Activated CD4-positive, CD25-positive, alpha-beta regulatory T cell treated with anti-CD3 and anti-CD28 coated beads, Interleukin-2, amount 50 U/mL, for 24 hours (primary cell): ENCODE measurements around the gene ZCCHC7.
"Not testable (repeated sequence)": the region's sequence is repeated elsewhere in the genome, so short reads cannot be mapped to it uniquely, and the experiment has no call there.

Source experiments
- ATAC-seq, 2 donors: fragments of 150-1000 bp; cut with Tn5 transposase; one replicate each; pipeline ENCODE4 v1.10.0; 2021; ENCODE audit warnings: mild to moderate bottlenecking in 1 of 2, moderate library complexity in 1 of 2

Gene ZCCHC7

DNA sequence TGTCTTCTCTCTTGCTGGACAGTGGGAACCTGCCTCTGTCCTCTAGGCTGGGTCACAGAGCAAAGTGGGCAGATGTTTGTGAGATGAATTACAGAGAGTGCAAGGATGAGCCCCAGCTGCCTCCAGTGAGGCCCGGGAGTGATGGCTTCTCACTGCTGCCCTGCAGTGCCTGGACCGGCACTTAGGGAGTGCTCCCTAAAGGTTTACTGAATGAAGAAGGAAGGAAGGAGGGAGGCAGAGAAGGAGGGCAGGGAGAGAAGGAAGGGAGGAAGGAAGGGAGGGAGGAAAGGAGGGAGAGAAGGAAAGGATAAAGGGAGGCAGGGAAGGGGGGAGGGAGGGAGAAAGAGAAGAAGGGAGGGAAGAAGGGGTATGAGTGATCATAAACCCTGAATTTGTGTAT is 259.5 kb downstream of the ZCCHC7 start:
- ATAC-seq = no peak

DNA sequence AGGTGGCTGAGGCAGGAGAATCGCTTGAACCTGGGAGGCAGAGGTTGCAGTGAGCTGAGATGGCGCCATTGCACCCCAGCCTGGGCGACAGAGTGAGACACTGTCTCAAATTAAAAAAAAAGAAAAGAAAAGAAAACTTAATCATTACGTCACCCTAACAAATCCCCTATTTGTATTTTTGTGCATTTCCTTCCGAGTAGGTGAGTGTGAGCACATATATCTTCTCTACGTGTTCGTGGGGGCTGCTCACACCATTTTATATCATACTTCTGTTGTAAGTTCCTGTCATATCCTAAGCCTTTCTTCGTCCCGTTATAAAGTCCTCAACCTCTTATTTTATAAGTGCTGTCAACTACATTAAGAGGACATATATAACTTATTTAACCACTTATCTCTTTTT is 260.2 kb downstream of the ZCCHC7 start:
- ATAC-seq = no peak

DNA sequence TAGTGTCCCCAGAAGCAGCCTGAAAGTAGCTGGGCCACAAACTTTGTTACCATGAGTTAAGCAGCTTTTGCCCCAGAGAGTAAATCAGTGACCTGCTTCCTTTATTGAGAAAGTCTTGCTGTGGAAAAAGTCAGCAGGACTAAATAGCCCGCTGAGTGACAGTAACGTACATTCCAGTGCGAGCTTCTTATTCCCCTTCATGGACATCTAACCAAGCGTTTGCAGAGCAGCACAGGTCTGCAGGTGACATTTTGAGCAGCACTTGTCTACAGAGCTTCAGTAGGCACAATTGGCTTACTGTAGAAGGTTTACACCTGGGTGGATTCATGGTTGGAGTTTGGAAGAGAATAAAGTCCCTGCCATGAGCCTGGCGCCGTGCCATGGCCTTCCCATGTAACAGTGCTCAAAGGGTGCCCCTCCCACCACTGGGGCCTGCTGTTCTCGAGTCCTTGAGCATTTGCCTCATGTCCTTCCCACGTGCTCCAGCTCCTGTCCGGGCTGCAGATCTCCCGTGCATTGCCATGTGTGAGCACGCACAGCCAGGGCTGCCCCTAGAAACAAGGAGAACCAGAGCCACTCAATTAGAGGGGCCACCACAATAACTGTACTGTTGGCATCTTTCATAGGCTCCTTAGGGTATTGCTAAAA is 260.8 kb downstream of the ZCCHC7 start:
- ATAC-seq = no peak

DNA sequence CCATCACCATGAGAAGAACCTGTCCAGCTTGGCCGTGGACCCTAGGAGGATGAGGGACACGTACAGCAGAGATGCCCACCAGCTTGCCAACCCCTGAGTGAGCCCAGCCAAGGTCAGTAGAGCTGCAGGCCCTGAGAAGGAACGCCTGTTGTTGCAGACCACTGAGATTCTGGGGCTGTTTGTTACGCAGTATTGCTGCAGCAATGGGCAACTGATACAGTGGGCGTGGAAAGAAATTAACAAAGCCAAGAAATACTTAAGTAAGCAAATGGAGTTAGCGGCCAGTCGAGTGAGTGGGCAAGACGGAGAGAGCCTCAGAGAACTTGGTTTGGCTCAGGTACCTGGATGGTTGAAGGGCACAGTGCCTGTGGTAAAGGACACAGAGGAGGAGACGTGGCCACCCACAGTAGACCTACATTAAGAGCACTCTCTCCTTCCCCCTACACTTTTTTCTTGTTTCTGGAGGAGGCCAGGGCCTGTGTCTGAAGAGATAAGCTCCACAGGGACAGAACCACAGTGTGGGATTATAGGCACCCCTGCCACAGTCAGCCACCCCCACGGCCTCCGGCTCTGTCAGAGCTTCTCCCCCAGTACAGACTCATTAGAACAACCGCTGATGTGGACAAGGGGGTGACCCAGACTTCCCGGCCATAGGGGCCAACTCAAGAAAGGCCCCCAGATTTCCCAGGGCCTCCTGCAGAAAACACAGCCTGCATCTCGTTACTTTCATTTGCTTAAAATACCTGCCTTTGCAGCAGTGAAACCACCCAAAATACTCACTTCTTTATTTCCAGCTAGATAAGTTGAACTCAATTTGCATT is 262.0 kb downstream of the ZCCHC7 start:
- no peak for ATAC-seq

DNA sequence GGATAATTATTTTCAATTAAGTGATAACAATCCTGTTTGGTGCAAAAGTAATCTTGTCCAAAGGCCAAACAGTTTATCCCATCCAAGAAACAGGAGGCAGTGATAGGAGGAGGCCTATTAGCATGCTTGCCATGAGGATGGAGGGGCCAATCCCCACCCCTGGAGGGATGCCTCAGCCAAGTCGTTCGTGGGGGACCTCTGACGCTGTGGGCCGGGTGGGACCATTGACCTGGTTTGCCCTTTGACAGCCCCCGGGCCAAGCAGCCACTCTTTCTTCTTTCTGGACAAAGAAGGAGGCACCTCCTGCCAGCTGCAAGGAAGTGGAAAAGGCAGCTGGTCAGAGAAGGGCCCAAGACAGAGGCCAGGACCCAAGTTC is 262.6 kb downstream of the ZCCHC7 start:
- ATAC-seq = no peak

DNA sequence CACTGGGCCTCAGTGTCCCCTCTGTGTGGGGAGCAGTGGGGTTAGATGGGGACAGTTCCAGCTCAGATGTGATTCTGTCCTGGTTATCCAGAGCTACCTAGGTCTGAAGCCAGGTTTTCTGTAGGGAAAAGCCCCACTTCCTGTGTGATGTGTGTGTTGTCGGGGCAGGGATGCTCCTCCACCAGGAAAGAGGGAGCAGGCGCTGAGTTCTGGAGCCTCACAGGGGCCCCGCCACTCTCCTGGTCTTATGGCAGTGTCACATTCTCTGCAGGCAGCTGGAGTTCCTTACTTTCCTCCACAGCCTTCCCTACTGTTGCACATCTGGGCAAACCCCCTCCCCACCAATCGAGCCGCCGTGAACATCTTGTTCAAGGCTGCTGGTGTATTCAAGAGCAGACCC is 263.0 kb downstream of the ZCCHC7 start:
- ATAC-seq = no peak

DNA sequence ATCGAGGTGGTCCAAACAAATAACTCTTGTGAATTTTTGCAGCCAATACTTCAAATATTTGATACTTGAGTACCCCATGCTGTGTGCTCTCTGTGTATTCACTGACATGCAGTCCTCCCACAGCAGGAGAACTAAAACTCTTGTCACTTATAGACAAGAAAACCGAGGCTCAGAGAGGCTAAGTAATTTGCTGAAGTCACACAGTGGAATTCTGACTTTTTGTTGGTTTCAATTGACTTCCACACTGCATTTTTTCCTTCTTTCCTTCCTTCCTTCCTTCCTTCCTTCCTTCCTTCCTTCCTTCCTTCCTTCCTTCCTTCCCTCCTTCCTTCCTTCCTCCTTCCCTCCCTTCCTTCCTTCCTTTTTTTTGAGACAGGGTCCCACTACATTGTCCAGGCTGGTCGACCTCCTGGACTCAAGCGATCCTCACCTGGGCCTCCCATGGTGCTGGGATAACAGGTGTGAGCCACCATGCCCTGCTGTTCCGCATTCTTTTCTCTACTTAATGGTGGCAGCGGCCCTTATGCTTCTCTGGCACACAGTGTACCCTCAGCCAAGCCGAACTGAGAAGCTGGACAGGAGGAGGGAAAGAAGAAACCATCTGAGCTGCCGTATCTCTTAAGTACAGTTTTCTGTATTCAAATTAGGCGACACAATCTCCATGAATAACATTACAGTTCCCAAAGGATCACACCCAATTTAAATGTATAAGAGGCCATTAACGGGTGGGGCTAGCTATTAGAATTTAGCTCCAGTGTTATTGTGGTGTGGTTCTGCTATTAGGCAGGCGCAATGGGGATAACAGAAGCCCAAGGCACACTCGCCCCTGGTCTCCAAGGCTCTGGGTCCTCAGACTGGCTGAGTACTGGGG is 263.7 kb downstream of the ZCCHC7 start:
- ATAC-seq = no peak

DNA sequence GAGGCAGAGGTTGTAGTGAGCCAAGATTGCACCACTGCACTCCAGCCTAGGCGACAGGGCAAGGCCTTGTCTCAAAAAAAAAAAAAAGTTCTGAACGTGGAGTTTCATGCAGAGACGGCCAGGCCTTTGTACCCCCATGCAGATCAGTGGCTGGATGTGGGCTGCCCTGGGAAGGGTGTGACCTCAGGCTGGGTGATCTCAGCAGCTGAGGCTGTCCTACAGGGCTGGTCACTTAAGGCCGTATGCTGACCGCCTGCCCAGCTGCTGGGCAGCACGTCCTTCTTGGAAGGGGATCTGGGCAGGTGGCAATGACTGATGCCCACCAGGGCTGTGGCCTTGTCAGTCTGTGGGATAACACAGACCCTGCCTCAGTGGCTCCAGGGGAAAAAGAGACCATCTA is 264.9 kb downstream of the ZCCHC7 start:
- no peak for ATAC-seq

DNA sequence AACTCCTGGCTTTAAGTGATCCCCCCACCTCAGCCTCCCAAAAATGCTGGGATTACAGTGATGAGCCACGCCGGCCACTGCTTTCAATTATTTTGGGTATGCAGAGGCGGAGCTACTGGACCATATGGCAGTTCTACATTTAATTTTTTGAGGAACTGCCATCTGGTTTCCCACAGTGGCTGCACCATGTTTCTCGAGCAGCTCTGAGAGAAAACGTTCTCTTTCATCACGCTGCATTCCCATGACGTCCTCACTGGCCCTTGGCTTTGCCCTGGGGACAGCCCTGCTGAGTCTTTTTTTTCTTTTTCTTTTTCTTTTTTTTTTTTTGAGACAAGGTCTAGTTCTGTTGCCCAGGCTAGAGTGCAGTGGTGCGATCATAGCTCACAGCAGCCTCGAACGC is 266.6 kb downstream of the ZCCHC7 start:
- ATAC-seq = no peak

DNA sequence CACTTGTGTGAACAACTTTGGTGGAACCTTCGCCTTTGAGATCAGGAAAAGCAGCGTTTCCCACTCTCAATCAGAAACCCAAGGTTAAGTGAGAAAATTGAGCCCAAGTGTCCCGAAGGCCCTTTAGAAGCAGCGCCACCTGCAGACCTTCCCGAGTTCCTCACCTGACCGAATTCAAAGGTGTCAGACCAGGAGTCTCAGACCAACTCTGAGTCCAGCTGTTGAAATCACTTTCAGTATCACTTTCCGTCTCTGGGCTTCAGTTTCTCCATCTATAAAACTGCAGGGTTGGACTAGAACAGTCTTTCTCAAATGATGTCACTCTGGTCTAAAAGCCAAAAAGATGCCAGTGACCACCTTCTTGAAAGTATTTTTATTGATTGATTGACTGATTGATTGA is 270.4 kb downstream of the ZCCHC7 start:
- peak in 1 of 2 donors; percentile 30 for ATAC-seq

DNA sequence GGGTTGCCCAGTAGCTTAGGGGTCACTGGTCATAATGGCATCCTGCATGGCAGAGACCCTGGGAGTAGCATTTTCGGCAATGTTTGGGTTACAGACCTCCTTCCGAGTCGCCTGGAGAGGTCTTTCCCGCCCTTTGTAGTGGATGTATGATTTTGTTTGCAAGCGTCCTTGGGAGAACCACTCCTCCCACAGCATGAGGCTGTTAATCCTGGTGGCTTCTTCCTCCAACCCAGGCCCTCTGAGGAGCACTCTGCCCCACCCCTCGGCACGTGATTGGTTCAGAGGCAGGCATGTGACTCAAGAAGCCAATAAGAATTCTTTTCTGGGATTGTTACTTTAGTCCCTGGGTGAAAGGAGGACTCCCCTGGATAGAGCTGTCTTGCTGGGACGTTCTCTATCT is 271.9 kb downstream of the ZCCHC7 start:
- no peak for ATAC-seq

DNA sequence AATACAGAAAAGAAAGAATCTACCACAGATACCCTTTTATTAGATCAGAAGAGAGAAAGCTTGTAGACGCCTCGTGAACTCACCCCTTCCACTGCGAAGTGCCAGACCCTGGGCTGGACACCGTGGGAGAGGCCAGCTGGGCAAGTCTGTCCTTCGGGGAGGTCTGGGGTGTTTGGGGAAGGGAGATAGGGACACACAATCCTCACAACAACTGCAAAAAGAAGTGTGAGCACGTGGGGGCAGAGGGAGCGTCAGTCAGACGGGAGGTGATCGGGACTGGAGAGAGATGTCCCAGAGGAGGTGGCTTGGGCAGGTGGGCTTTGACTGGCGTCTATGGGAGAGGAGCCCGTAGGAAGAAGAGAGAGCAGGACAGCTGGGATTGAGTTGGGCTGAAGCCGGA is 274.9 kb downstream of the ZCCHC7 start:
- no peak for ATAC-seq

DNA sequence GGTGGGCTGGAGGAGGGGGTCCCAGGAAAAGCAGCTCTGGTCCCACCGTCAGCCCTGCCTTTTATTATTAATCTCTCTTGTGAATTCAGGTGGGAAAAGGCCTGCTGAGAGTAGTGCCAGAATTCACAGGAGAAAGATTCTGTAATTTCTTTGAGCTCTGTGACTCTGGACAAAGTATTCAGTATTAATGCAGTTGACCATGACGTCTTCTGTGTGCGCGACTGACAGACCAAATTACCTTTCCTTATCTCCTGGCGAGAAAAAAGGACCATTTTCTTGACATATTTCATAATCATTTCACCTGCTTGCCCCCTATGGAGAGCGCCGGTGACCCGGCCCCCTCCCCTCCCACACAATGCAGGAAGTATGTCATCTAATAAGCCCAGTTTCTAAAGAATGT is 275.3 kb downstream of the ZCCHC7 start:
- no peak for ATAC-seq

DNA sequence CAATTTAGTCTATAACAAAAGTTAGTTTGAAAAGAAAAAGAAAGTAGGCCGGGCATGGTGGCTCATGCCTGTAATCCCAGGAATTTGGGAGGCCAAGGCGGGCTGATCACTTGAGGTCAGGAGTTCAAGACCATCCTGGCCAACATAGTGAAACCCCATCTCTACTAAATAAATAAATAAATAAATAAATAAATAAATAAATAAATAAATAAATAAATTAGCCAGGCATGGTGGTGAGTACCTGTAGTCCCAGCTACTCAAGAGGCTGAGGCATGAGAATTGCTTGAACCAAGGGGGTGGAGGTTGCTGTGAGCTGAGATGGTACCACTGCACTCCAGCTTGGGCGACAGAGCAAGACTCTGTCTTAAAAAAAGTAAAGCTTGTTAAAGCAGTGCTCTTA is 277.6 kb downstream of the ZCCHC7 start:
- ATAC-seq = not testable (repeated sequence)

DNA sequence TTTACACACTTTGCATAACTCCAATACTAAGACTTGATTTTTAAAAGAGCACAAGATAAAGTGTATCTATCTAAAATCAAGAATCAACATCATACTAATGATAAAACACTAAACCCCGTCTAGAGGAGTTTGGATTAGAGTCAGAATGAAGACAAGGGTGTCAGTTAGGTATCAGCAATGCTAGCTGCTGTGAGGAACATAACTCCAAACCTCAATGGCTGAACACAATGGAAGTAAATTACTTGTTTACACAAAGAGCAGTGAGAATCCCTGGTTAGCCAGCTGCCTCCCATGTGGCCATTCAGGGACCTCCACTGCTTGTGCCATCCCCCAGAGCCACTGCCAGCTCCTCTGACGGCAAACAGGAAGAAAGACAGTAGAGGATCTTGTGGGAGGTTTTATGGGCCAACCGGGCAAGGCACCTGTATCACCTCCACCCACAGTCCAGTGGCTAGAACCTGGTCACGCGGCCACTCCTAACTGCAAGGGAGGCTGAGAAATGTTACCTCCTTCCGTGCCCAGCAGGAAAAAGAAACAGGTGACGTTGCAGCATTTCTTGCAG is 278.2 kb downstream of the ZCCHC7 start:
- no peak for ATAC-seq

DNA sequence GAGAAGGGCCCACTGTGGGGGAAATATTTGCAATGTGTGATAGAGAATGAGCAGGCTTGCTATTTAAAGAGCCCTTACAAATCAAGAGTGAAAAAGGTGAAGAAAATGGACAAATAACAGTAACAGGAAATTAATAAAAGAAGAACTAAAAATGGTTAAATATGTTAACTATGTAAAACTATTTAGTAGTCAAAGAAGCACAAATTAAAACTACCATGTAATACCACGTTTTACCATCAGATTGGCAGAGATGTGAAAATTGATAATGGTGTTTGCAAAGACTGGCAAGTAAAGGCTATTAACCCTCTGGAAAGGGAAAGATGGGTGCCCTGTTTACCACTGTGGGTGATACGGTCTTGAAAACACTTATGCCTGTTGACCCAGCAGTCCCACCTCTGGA is 279.0 kb downstream of the ZCCHC7 start:
- ATAC-seq = no peak

DNA sequence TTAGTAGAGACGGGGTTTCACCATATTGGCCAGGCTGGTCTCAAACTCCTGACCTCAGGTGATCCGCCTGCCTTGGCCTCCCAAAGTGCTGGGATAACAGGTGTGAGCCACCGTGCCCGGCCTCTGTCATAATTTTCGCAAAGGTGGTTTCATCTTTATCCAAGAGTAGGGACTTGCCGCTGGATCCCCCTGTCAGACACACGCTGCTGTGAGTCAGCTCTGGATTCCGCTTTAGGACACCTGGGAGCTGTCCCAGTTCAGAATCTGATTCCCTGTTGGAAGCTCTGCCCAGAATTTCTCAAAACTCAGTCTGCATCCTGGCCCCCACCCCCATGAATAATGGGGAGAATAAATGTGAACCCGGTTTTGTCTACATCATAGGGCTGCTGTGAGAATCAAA is 284.2 kb downstream of the ZCCHC7 start:
- ATAC-seq = no peak

DNA sequence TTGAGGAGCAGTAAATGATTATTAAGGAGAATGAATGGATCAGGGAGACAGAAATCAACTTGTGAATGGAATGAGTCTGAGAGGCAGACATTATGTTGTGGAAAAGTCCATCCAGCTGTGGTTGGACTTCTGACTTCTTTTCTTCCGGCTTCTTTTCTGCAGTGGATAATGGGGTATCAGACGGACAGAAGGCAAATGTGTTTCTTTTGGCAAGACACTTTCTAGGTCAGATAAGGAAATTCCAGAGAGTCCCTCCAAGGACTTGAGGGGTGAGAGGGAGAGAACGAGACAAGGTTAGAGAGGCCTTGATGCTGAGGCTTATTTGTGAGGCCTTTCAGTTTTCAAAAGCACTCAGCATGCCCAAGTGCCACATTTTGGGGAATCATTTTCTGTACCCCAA is 285.0 kb downstream of the ZCCHC7 start:
- no peak for ATAC-seq

DNA sequence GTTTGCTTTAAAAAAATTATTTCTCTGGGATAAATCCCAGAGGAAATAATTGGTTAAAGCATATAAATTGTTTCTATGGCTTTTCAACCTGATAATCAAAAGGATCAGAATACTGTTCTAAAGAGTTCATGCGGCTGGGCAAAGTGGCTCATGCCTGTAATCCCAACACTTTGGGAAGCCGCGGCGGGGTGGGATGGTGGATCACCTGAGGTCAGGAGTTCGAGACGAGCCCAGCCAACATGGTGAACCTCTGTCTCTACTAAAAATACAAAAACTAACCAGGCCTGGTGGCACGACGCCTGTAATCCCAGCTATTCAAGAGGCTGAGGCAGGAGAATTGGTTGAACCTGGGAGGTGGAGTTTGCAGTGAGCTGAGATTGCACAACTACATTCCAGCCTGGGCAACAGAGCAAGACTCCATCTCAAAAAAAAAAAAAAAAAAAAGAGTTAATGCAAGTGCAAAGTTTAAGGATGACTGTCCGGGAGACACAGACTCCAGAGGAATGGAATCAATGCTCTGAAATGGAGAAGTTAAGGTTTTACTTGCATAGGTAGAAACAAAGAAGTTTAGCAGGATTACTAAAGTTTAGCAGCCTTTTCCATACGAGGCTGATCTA is 285.5 kb downstream of the ZCCHC7 start:
- ATAC-seq = no peak

DNA sequence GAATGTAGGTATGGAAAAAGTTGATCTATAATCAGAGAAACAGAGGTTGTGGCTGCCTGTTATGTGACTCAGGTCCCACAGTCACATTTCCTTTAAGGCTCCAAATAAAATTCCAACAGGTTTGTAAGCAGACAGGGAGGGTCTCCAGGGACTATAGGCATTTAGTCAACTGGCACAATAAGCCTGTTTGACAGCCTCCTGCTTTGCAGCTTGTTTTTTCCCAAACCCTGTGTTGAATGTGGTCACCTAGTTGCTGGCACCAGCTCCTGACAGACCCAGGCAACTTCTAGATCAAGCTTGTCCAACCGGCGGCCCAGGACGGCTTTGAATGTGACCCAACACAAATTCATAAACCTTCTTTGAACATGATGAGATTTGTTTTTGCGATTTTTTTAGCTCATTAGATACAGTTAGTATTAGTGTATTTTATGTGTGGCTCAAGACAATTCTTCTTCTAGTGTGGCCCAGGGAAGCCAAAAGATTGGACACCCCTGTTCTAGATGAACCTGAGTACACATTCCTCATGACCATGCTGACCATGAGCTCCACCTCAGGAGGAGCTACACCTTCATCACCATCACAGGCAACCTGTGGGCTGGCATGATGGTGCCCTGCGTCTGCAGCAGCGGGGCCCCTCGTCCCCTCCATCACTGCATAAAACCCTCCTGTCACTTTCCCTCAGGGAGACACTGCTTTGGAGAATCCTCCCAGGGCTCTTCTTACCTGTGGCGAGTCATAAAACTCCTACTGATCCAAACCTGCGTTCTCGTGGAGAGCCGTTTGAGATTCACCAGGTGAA is 286.4 kb downstream of the ZCCHC7 start:
- ATAC-seq = no peak

DNA sequence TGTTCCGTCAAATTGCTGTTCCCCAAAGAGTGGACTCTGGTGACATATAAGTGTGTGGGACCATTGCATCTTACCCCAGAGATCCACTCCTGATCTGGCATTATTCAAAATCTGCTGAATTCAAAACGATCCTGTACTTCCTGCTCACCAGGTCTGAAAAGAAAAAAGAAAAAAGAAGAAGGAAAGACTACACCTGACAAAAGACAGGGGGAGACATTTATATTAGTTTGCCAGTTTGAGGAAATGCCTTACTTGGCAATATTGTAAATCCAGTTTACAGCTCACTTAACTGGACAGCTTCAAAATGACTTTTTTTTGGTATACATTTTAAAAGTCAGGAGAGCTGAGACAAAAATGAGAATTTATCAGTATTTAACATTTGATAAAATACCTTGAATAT is 287.1 kb downstream of the ZCCHC7 start:
- no peak for ATAC-seq
